HL-60 (cell line): ENCODE measurements around the gene MYO10.

Source experiments
- DNase-seq, 2 experiments: peaks; one replicate each; pipeline ENCODE4 v3.0.0-alpha.2; 2010 to 2020; ENCODE audit warnings: low read depth in 1 of 2, low spot score in 1 of 2
- H3K27ac ChIP-seq: fragments of 250-450 bp; sonication (Bioruptor Pico); replicated peaks from 2 replicates; pipeline ENCODE4 v1.5.1; 2020; ENCODE audit warnings: mild to moderate bottlenecking, moderate library complexity
- H3K27me3 ChIP-seq: fragments of 250-450 bp; sonication (Bioruptor Pico); 2 replicates; pipeline ENCODE4 v1.5.1; 2021; ENCODE audit warnings: mild to moderate bottlenecking, moderate library complexity; ENCODE audit not compliant: insufficient read depth, poor library complexity, severe bottlenecking
- H3K4me3 ChIP-seq: replicated peaks from 2 replicates; pipeline ENCODE4 v1.5.1; 2011; ENCODE audit warnings: mild to moderate bottlenecking, control low read depth, low read length; ENCODE audit not compliant: insufficient read depth
- GABPA ChIP-seq: IDR thresholded peaks from 2 replicates; pipeline ENCODE4 v1.6.1; 2012; ENCODE audit warnings: low read depth
- POLR2AphosphoS5 ChIP-seq: IDR thresholded peaks from 2 replicates; pipeline ENCODE4 v1.6.1; 2012; ENCODE audit warnings: low read depth
- SPI1 ChIP-seq: IDR thresholded peaks from 2 replicates; pipeline ENCODE4 v1.6.1; 2012; ENCODE audit warnings: low read depth, mild to moderate bottlenecking, borderline replicate concordance
- TF ChIP-seq, protein P1 (sequence below): IDR thresholded peaks from one replicate; pipeline ENCODE4 v1.5.1; 2011; ENCODE audit warnings: low read length, control low read depth, inconsistent platforms; ENCODE audit not compliant: insufficient read depth
- TF ChIP-seq, protein P2 (sequence below): IDR thresholded peaks from 2 replicates; pipeline ENCODE4 v1.6.1; 2012; ENCODE audit warnings: low read depth; ENCODE audit not compliant: insufficient replicate concordance

MYO10 gene

DNA sequence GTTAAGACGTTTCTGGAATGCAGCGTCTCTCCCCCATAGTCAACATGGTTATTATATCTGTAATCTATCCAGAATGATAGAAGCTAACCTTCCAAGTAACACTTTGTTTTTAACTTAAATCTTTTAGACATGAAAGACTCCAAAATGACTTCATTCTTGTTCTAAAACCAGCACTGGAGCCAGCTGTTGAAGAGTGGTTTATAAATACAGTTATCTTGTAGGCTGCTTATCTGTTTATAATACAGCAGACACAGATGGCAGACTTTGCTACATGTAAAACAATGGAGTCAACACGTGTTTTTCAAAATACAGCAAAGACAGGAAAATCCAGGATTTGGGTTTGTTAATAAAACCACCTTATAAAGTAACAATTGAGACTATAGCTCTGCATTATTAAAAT is 270.5 kb downstream of the MYO10 start:
- H3K27ac ChIP-seq = no peak overlapping the region

DNA sequence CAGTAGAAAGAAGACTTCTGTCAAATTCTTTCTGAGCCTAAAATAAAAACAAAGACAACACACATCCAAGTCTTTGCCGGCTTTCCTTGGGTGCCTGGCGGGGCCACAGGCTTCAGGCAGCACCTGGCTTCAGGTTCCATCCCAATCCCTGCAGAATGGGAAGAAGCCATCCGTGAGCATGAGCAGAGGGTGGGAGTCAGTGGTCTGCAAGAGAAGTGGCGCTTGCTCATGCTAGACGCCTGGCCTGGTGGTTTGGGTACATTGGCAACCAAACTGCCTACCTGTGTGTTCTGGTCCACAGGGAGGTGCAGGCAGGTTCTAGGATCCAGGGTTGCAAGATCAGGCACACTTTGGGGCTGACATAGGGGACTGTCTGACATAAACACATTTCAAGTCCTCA is 271.7 kb downstream of the MYO10 start:
- no peak for DNase-seq
- no peak overlapping the region for H3K4me3 ChIP-seq

More for the DNA sequence above, 270.5 kb downstream of the MYO10 start:
- no peak for DNase-seq
- Histone ChIP-seq H3K27me3 (no peaks in the 10 kb centered on the region), H3K4me3 (no peak overlapping the region)
- no peak for TF ChIP-seq SPI1
- TF ChIP-seq, protein P1, sequence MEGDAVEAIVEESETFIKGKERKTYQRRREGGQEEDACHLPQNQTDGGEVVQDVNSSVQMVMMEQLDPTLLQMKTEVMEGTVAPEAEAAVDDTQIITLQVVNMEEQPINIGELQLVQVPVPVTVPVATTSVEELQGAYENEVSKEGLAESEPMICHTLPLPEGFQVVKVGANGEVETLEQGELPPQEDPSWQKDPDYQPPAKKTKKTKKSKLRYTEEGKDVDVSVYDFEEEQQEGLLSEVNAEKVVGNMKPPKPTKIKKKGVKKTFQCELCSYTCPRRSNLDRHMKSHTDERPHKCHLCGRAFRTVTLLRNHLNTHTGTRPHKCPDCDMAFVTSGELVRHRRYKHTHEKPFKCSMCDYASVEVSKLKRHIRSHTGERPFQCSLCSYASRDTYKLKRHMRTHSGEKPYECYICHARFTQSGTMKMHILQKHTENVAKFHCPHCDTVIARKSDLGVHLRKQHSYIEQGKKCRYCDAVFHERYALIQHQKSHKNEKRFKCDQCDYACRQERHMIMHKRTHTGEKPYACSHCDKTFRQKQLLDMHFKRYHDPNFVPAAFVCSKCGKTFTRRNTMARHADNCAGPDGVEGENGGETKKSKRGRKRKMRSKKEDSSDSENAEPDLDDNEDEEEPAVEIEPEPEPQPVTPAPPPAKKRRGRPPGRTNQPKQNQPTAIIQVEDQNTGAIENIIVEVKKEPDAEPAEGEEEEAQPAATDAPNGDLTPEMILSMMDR = no peak
- TF ChIP-seq, protein P2, sequence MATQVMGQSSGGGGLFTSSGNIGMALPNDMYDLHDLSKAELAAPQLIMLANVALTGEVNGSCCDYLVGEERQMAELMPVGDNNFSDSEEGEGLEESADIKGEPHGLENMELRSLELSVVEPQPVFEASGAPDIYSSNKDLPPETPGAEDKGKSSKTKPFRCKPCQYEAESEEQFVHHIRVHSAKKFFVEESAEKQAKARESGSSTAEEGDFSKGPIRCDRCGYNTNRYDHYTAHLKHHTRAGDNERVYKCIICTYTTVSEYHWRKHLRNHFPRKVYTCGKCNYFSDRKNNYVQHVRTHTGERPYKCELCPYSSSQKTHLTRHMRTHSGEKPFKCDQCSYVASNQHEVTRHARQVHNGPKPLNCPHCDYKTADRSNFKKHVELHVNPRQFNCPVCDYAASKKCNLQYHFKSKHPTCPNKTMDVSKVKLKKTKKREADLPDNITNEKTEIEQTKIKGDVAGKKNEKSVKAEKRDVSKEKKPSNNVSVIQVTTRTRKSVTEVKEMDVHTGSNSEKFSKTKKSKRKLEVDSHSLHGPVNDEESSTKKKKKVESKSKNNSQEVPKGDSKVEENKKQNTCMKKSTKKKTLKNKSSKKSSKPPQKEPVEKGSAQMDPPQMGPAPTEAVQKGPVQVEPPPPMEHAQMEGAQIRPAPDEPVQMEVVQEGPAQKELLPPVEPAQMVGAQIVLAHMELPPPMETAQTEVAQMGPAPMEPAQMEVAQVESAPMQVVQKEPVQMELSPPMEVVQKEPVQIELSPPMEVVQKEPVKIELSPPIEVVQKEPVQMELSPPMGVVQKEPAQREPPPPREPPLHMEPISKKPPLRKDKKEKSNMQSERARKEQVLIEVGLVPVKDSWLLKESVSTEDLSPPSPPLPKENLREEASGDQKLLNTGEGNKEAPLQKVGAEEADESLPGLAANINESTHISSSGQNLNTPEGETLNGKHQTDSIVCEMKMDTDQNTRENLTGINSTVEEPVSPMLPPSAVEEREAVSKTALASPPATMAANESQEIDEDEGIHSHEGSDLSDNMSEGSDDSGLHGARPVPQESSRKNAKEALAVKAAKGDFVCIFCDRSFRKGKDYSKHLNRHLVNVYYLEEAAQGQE = no peak
- TF ChIP-seq GABPA = no peak
- TF ChIP-seq POLR2AphosphoS5 = no peak

DNA sequence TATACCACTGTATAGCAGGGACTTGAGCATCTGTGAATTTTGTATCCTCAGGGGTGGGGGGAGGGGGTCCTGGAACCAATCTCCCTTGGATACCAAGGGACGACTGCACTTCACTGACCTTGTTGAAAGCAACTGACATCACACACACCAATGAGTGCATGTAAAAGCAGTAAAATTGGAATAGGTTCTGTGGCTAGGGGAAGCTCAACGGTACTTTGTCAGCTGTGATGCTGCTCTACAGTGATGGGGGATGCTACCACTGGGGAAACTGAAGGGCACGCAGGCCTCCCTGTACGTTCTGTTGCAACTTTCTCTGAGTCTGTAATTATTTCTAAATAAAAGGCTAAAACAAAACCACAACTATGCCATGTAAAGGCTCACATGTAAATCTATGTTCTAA is 272.2 kb downstream of the MYO10 start:
- H3K27ac ChIP-seq = no peak overlapping the region
- TF ChIP-seq, protein P1 = no peak
- TF ChIP-seq SPI1 (no peak), POLR2AphosphoS5 (no peak), GABPA (no peak)
- TF ChIP-seq, protein P2 = no peak
- H3K27me3 ChIP-seq = no peaks in the 10 kb centered on the region
- no peak for DNase-seq
- no peak overlapping the region for H3K4me3 ChIP-seq

More for the DNA sequence above, 271.7 kb downstream of the MYO10 start:
- no peak for TF ChIP-seq POLR2AphosphoS5
- TF ChIP-seq, protein P1 = no peak
- no peak for TF ChIP-seq GABPA
- TF ChIP-seq, protein P2 = no peak
- no peak for TF ChIP-seq SPI1
- no peaks in the 10 kb centered on the region for H3K27me3 ChIP-seq
- H3K27ac ChIP-seq = no peak overlapping the region
